GM23338 (cell line): ENCODE results near the gene DBH. TPM values are rescaled to one million over a fixed set of nuclear protein-coding genes. Genes with fewer than 3 reads are reported as not detected.

Experiments used
- ATAC-seq: fragments of 200-7000 bp; cut with Tn5 transposase; 3 replicates; pipeline ENCODE4 v1.9.1; 2020
- DNase-seq: peaks from one replicate; pipeline ENCODE4 v3.0.0-alpha.2; 2015; ENCODE audit warnings: low spot score
- H2AFZ ChIP-seq: fragments of 200-600 bp; sonication (generic); 2 replicates; pipeline ENCODE4 v1.8.0; 2016; ENCODE audit warnings: antibody characterized with exemption, mild to moderate bottlenecking, moderate library complexity
- H3F3A ChIP-seq: fragments of 200-600 bp; sonication (generic); replicated peaks from 2 replicates; pipeline ENCODE4 v1.8.0; 2017; ENCODE audit warnings: antibody characterized with exemption, mixed run types, low read depth
- H3K27ac ChIP-seq: fragments of 200-600 bp; sonication (generic); 2 replicates; pipeline ENCODE4 v1.6.1; 2016; ENCODE audit warnings: low read depth
- H3K27me3 ChIP-seq: fragments of 200-600 bp; sonication (generic); 2 replicates; pipeline ENCODE4 v1.8.0; 2016; ENCODE audit warnings: mild to moderate bottlenecking, mixed run types, moderate library complexity; ENCODE audit not compliant: insufficient read depth
- H3K36me3 ChIP-seq: fragments of 200-600 bp; sonication (generic); 2 replicates; pipeline ENCODE4 v1.8.0; 2016; ENCODE audit warnings: mild to moderate bottlenecking; ENCODE audit not compliant: insufficient read depth
- H3K4me1 ChIP-seq: fragments of 200-600 bp; sonication (generic); 2 replicates; pipeline ENCODE4 v1.8.0; 2016; ENCODE audit warnings: mild to moderate bottlenecking, moderate library complexity; ENCODE audit not compliant: insufficient read depth
- H3K4me2 ChIP-seq: fragments of 200-600 bp; sonication (generic); 2 replicates; pipeline ENCODE4 v1.7.1; 2017; ENCODE audit warnings: mixed run types
- H3K4me3 ChIP-seq: fragments of 200-600 bp; sonication (generic); 2 replicates; pipeline ENCODE4 v1.6.1; 2016; ENCODE audit warnings: mixed run types
- H3K79me2 ChIP-seq: fragments of 200-600 bp; sonication (generic); replicated peaks from 2 replicates; pipeline ENCODE4 v1.8.0; 2017; ENCODE audit warnings: mild to moderate bottlenecking; ENCODE audit not compliant: insufficient read depth
- H3K9me2 ChIP-seq: fragments of 200-600 bp; sonication (generic); 2 replicates; pipeline ENCODE4 v1.8.0; 2017; ENCODE audit not compliant: insufficient read depth
- H4K20me1 ChIP-seq: fragments of 200-600 bp; sonication (generic); replicated peaks from 2 replicates; pipeline ENCODE4 v1.8.0; 2017; ENCODE audit warnings: mild to moderate bottlenecking; ENCODE audit not compliant: insufficient read depth
- H3K27ac Mint-ChIP-seq: 2 replicates; pipeline ENCODE4 v1.8.0; 2020; ENCODE audit warnings: inconsistent platforms, mild to moderate bottlenecking, moderate library complexity, mixed read lengths
- H3K27me3 Mint-ChIP-seq: 3 replicates; pipeline ENCODE4 v1.8.0; 2022; ENCODE audit warnings: low read depth, mild to moderate bottlenecking, moderate library complexity, mixed read lengths, inconsistent platforms; ENCODE audit not compliant: insufficient read depth, poor library complexity
- H3K36me3 Mint-ChIP-seq: 3 replicates; pipeline ENCODE4 v1.8.0; 2021; ENCODE audit warnings: low read depth, mild to moderate bottlenecking, inconsistent platforms, moderate library complexity, mixed read lengths
- H3K4me1 Mint-ChIP-seq: 3 replicates; pipeline ENCODE4 v1.8.0; 2020; ENCODE audit warnings: mild to moderate bottlenecking, inconsistent platforms, mixed read lengths
- H3K4me3 Mint-ChIP-seq: 3 replicates; pipeline ENCODE4 v1.8.0; 2021; ENCODE audit warnings: moderate library complexity, mild to moderate bottlenecking, inconsistent platforms, mixed read lengths
- H3K9me3 Mint-ChIP-seq: 3 replicates; pipeline ENCODE4 v1.8.0; 2020; ENCODE audit warnings: moderate library complexity, mild to moderate bottlenecking, inconsistent platforms, mixed read lengths
- CREB1 ChIP-seq: fragments of 250-450 bp; sonication (Bioruptor Pico); IDR thresholded peaks from 2 replicates; pipeline ENCODE4 v1.5.0; 2020; ENCODE audit warnings: low read depth, mild to moderate bottlenecking, moderate library complexity
- CTCF ChIP-seq, 2 experiments: fragments of 200-600 bp in 1 of 2; sonication (generic) in 1 of 2; conservative IDR thresholded peaks; 2 replicates each; pipeline versions ENCODE4 v1.5.1 to v1.6.1; 2016 to 2017; ENCODE audit warnings: antibody characterized with exemption in 2 of 2, low read depth in 2 of 2, mild to moderate bottlenecking in 2 of 2, moderate library complexity in 1 of 2
- ETS1 ChIP-seq: IDR thresholded peaks from 2 replicates; pipeline ENCODE4 v1.6.1; 2016; ENCODE audit warnings: antibody characterized with exemption
- EZH2 ChIP-seq: fragments of 200-600 bp; sonication (generic); IDR thresholded peaks from one replicate; pipeline ENCODE4 v1.8.0; 2017; ENCODE audit warnings: antibody characterized with exemption, mild to moderate bottlenecking, low read depth; ENCODE audit not compliant: unreplicated experiment
- EZH2phosphoT487 ChIP-seq: fragments of 200-600 bp; sonication (generic); IDR thresholded peaks from one replicate; pipeline ENCODE4 v1.8.1; 2018; ENCODE audit warnings: antibody characterized with exemption; ENCODE audit not compliant: unreplicated experiment
- JUNB ChIP-seq: IDR thresholded peaks from one replicate; pipeline ENCODE4 v1.6.1; 2016; ENCODE audit warnings: antibody characterized with exemption; ENCODE audit not compliant: unreplicated experiment
- NANOG ChIP-seq: IDR thresholded peaks from 2 replicates; pipeline ENCODE4 v1.6.1; 2016; ENCODE audit warnings: antibody characterized with exemption, borderline replicate concordance
- POLR2AphosphoS5 ChIP-seq: IDR thresholded peaks from 2 replicates; pipeline ENCODE4 v1.6.1; 2016; ENCODE audit warnings: antibody characterized with exemption, low read depth
- REST ChIP-seq: IDR thresholded peaks from one replicate; pipeline ENCODE4 v1.6.1; 2018; ENCODE audit warnings: antibody characterized with exemption; ENCODE audit not compliant: unreplicated experiment
- STAT1 ChIP-seq: IDR thresholded peaks from one replicate; pipeline ENCODE4 v1.6.1; 2016; ENCODE audit warnings: antibody characterized with exemption; ENCODE audit not compliant: unreplicated experiment
- ZNF114 ChIP-seq: fragments of 250-450 bp; sonication (Bioruptor Pico); IDR thresholded peaks from 2 replicates; pipeline ENCODE4 v1.5.0; 2020; ENCODE audit warnings: mild to moderate bottlenecking, moderate library complexity
- ZNF331 ChIP-seq: fragments of 250-450 bp; sonication (Bioruptor Pico); IDR thresholded peaks from 2 replicates; pipeline ENCODE4 v1.5.0; 2020; ENCODE audit warnings: low read depth, mild to moderate bottlenecking, moderate library complexity
- ZNF462 ChIP-seq: fragments of 250-450 bp; sonication (Bioruptor Pico); IDR thresholded peaks from 2 replicates; pipeline ENCODE4 v1.5.0; 2020; ENCODE audit warnings: mild to moderate bottlenecking, moderate library complexity
- polyA plus RNA-seq: library from polyadenylated mRNA; unstranded; fragments of >200 nt; fragmentation: Nextera tagmentation; extraction: Ambion mirVana; gene quantifications from 2 replicates; pipeline ENCODE4 v1.2.1, GENCODE V29; 2016
- total RNA-seq: library from RNA; depleted of rRNA; stranded (reverse); fragments of >200 nt; shearing (Covaris generic); gene quantifications from 2 replicates; pipeline ENCODE4 v1.2.3, GENCODE V29; 2014

Gene DBH
- total and polyA plus RNA-seq, 2 experiments from 2014 or later: 0.08 to 0.24 TPM

GRCh38 chr9:133693703-133694529, 57.8 kb downstream of the DBH start:
- no peak for TF ChIP-seq CTCF (conservative IDR thresholded peaks at IDR 0.05; ENCODE audit: low read depth in 2 of 2)
- TF ChIP-seq EZH2phosphoT487: no peak
- no peak for TF ChIP-seq REST
- no peak for TF ChIP-seq ZNF331 (CRISPR knock-in tag)
- no peak for TF ChIP-seq EZH2
- no peak for TF ChIP-seq STAT1
- no peak for TF ChIP-seq ZNF462
- TF ChIP-seq ETS1: no peak
- no peak for TF ChIP-seq POLR2AphosphoS5
- TF ChIP-seq CREB1 (CRISPR knock-in tag): no peak
- TF ChIP-seq NANOG: no peak
- no peak for TF ChIP-seq ZNF114
- TF ChIP-seq JUNB: no peak
- Histone ChIP-seq H4K20me1 (no peaks in the 10 kb centered on the region), H3K27ac (no peak overlapping the region), H3K79me2 (no peaks in the 10 kb centered on the region), H3K27me3 (no peaks in the 10 kb centered on the region), H3K4me1 (no peaks in the 10 kb centered on the region), H3K36me3 (no peaks in the 10 kb centered on the region), H3K4me2 (no peak overlapping the region), H2AFZ (no peak overlapping the region), H3K4me3 (no peak overlapping the region), H3F3A (no peaks in the 10 kb centered on the region), H3K9me2 (no peaks in the 10 kb centered on the region)
- Mint-ChIP-seq H3K27ac (no peak overlapping the region), H3K9me3 (no peaks in the 10 kb centered on the region; the same call in 2 of the 3 replicates), H3K36me3 (no peaks in the 10 kb centered on the region; the same call in 2 of the 3 replicates), H3K27me3 (peaks cover 10% of the 10 kb centered on the region), H3K4me1 (peaks cover 13% of the 10 kb centered on the region), H3K4me3 (no peak overlapping the region)
- DNase-seq: no peak
- no peak for ATAC-seq
